Stomach (tissue), 9 donors: ENCODE data around the gene RRAGD. TPM values are rescaled to one million over a fixed set of nuclear protein-coding genes. Genes with fewer than 3 reads are reported as not detected.
A peak's percentile ranks its signal among the peaks of the same experiment; 100 is the strongest.

ENCODE experiments used
- DNase-seq, 2 donors: peaks; one replicate each; pipeline versions ENCODE4 v3.0.0 to v3.0.0-alpha.2; 2013 to 2019
- H3K27ac ChIP-seq, 5 donors: fragments of 200-600 bp in 4 of 5; sonication (generic) in 4 of 5; one replicate each; pipeline ENCODE4 v1.5.1; 2013 to 2019; ENCODE audit warnings: mild to moderate bottlenecking in 1 of 5, moderate library complexity in 1 of 5
- H3K27me3 ChIP-seq, 3 donors: fragments of 200-600 bp; sonication (generic); one replicate each; pipeline ENCODE4 v1.5.1; 2017 to 2019; ENCODE audit warnings: mixed run types in 1 of 3
- H3K36me3 ChIP-seq, 4 donors: fragments of 200-600 bp; sonication (generic); 1 replicate in 3 of 4; 2 replicates in 1 of 4; pipeline ENCODE4 v1.5.1; 2016 to 2019
- H3K4me1 ChIP-seq, 4 donors: fragments of 200-600 bp; sonication (generic); one replicate each; pipeline ENCODE4 v1.5.1; 2016 to 2019
- H3K4me3 ChIP-seq, 4 donors: fragments of 200-600 bp; sonication (generic) in 3 of 4; one replicate each; pipeline ENCODE4 v1.5.1; 2016 to 2019; ENCODE audit warnings: mild to moderate bottlenecking in 1 of 4
- H3K9me3 ChIP-seq, 4 donors: fragments of 200-600 bp; sonication (generic); one replicate each; pipeline ENCODE4 v1.5.1; 2016 to 2019
- CTCF ChIP-seq, 7 experiments: fragments of 450-650 bp in 4 of 7; fragments of 200-600 bp in 3 of 7; sonication (generic) in 3 of 7; IDR thresholded peaks; one replicate each; pipeline ENCODE4 v1.5.1; 2016 to 2019; ENCODE audit warnings: antibody characterized with exemption in 7 of 7, control low read depth in 2 of 7, mild to moderate bottlenecking in 1 of 7
- EP300 ChIP-seq: sonication (generic); formaldehyde crosslinking; IDR thresholded peaks from one replicate; pipeline ENCODE4 v1.6.1; 2017; ENCODE audit warnings: antibody characterized with exemption
- POLR2A ChIP-seq, 4 donors: fragments of 450-650 bp; IDR thresholded peaks; one replicate each; pipeline ENCODE4 v1.6.1; 2016; ENCODE audit warnings: antibody characterized with exemption in 4 of 4, control low read depth in 2 of 4, mild to moderate bottlenecking in 1 of 4, moderate library complexity in 1 of 4
- POLR2AphosphoS5 ChIP-seq, 3 donors: sonication (generic); formaldehyde crosslinking; IDR thresholded peaks; one replicate each; pipeline ENCODE4 v1.6.1; 2016; ENCODE audit warnings: antibody characterized with exemption in 3 of 3
- WGBS, 5 donors: extraction: QIAGEN DNeasy Blood & Tissue Kit in 3 of 5; methylation state at CpG; one replicate each; pipeline versions ENCODE4 v1.1.5 to v1.1.7; 2013 to 2018; 5-methylcytosine and 5-hydroxymethylcytosine counted together
- intact Hi-C: fragments of 100-400 bp; cut with DNase I; formaldehyde crosslinking; loops from one replicate; pipeline ENCODE4 v1.15.1; 2023; ENCODE audit warnings: low total_unique reads
- polyA plus RNA-seq, 3 donors: library from polyadenylated mRNA; stranded (reverse); fragments of 200-250 nt; gene quantifications; one replicate each; pipeline ENCODE4 v1.2.3, GENCODE V29; 2013
- total RNA-seq, 5 donors: library from RNA; depleted of rRNA; stranded (reverse); fragments of >200 nt; gene quantifications; one replicate each; pipeline versions ENCODE4 v1.1.0 to v1.2.3, GENCODE V29; 2014 to 2016
- donor health status: healthy with polysubstance abuse.
- donor health status: Bipolar disorder and iron deficiency.
- donor health status: healthy.

The RRAGD gene
- total and polyA plus RNA-seq, 8 donors = 1.7 to 45.1 (median 4.4) TPM

- intact Hi-C loops = loop anchor here (10.0 kb wide), 1 partner anchor 54 kb away; the partner anchor contains the start of gene GABRR2
- Histone ChIP-seq H3K27me3 (no peaks in the 10 kb centered on the region), H3K27ac (peak overlapping the region in 1 of 5 donors; percentile 3), H3K4me1 (peaks cover 0 to 26% (median 15%) of the 10 kb centered on the region in 4 donors), H3K9me3 (no peaks in the 10 kb centered on the region), H3K4me3 (no peak overlapping the region), H3K36me3 (no peaks in the 10 kb centered on the region)
- TF ChIP-seq CTCF (IDR thresholded peaks at IDR 0.05) (peak in 5 of 7 experiments; percentile 25 to 50 (median 44)), POLR2A (IDR thresholded peaks at IDR 0.05) (no peak)
- WGBS, 5 donors = 6 to 12% (median 8%) methylated on average over 7 of the region's 7 CpGs
- peak; percentile 76 to 79 for DNase-seq
Measured at GRCh38 chr6:89368999-89369398, 43.1 kb downstream of the RRAGD start.

- intact Hi-C loops = loop anchor here (10.0 kb wide), 1 partner anchor 53 kb away; the partner anchor contains the start of gene GABRR2
- TF ChIP-seq CTCF (IDR thresholded peaks at IDR 0.05) = peak in 5 of 7 experiments; percentile 19 to 77 (median 41)
- TF ChIP-seq POLR2AphosphoS5 (IDR thresholded peaks at IDR 0.05) = no peak
- H3K27ac ChIP-seq = peak overlapping the region in 1 of 5 donors; percentile 5
Measured at GRCh38 chr6:89368107-89368506, 44.0 kb downstream of the RRAGD start.

GRCh38 chr6:89364586-89364985 lies 47.5 kb downstream of the RRAGD start:
- no peak overlapping the region for H3K27ac ChIP-seq
- H3K36me3 ChIP-seq = no peaks in the 10 kb centered on the region
- no peak for DNase-seq
- H3K9me3 ChIP-seq = no peaks in the 10 kb centered on the region
- H3K4me3 ChIP-seq = no peak overlapping the region
- no peaks in the 10 kb centered on the region for H3K27me3 ChIP-seq
- H3K4me1 ChIP-seq = peaks cover 0 to 16% (median 10%) of the 10 kb centered on the region in 4 donors
- no peak for TF ChIP-seq CTCF (IDR thresholded peaks at IDR 0.05)
- no peak for TF ChIP-seq POLR2A (IDR thresholded peaks at IDR 0.05)
- no peak for TF ChIP-seq POLR2AphosphoS5 (IDR thresholded peaks at IDR 0.05)
- no peak for TF ChIP-seq EP300
- intact Hi-C loops = loop anchor here (10.0 kb wide), 1 partner anchor 50 kb away; the partner anchor contains the start of gene GABRR2

More at GRCh38 chr6:89368107-89368506, 44.0 kb downstream of the RRAGD start:
- Histone ChIP-seq H3K36me3 (no peaks in the 10 kb centered on the region), H3K27me3 (no peaks in the 10 kb centered on the region), H3K4me3 (no peak overlapping the region), H3K9me3 (no peaks in the 10 kb centered on the region), H3K4me1 (peaks cover 0 to 26% (median 15%) of the 10 kb centered on the region in 4 donors)
- 30 to 35% (median 32%) methylated on average over 6 of the region's 6 CpGs for WGBS, 5 donors
- DNase-seq = peak; percentile 63 to 81

GRCh38 chr6:89361171-89361570 lies 50.9 kb downstream of the RRAGD start:
- H3K27ac ChIP-seq = no peak overlapping the region
- intact Hi-C loops = loop anchor here (10.0 kb wide), 1 partner anchor 46 kb away; the partner anchor contains the start of gene GABRR2
- H3K27me3 ChIP-seq = no peaks in the 10 kb centered on the region
- no peaks in the 10 kb centered on the region for H3K36me3 ChIP-seq
- no peak for DNase-seq
- TF ChIP-seq CTCF (IDR thresholded peaks at IDR 0.05) = no peak
- no peak for TF ChIP-seq POLR2AphosphoS5 (IDR thresholded peaks at IDR 0.05)
- no peak for TF ChIP-seq POLR2A (IDR thresholded peaks at IDR 0.05)
- peaks cover 0 to 5% (median 0%) of the 10 kb centered on the region in 4 donors for H3K4me1 ChIP-seq
- 64 to 92% (median 83%) methylated on average over 2 of the region's 2 CpGs for WGBS, 5 donors
- H3K4me3 ChIP-seq = no peak overlapping the region
- no peaks in the 10 kb centered on the region for H3K9me3 ChIP-seq
